ENCODE data around the gene ZNF217.
"Not testable (repeated sequence)": the region's sequence is repeated elsewhere in the genome, so short reads cannot be mapped to it uniquely, and the experiment has no call there.

ZNF217 gene

GRCh38 chr20:53621482-53622246 lies 28.0 kb upstream of the ZNF217 start:
- DNase-seq (ENCODE audit: extremely low spot score) = no peak
- no peak for TF ChIP-seq CTCF (IDR thresholded peaks at IDR 0.05; ENCODE audit: control extremely low read depth, extremely low read depth, low read depth, missing control alignments)
- ChIA-PET POLR2A (interaction anchor here (1.2 kb wide), 1 partner anchor 10 kb away, joined by 3 read pairs; no protein-coding TSS in a partner anchor), CTCF (interaction anchor here (0.7 to 4.8 kb wide), 9 partner anchors 10 to 318 kb away, joined by 3 to 30 read pairs (median 4); no protein-coding TSS in a partner anchor)

GRCh38 chr20:53618490-53619000 lies 24.9 kb upstream of the ZNF217 start:
- POLR2A ChIA-PET; DNase-seq (ENCODE audit: extremely low spot score): not testable (repeated sequence)
- CTCF ChIA-PET = interaction anchor here (1.3 kb wide), 1 partner anchor 24 kb away, joined by 4 read pairs; no protein-coding TSS in a partner anchor

- no peak for TF ChIP-seq CTCF (IDR thresholded peaks at IDR 0.05; ENCODE audit: control extremely low read depth, extremely low read depth, low read depth, missing control alignments)
- no peak for DNase-seq (ENCODE audit: extremely low spot score)
- ChIA-PET CTCF (interaction anchor here (1.3 kb wide), 1 partner anchor 24 kb away, joined by 4 read pairs; no protein-coding TSS in a partner anchor), POLR2A (no interaction called here)
These were observed 24.3 kb upstream of the ZNF217 start for GRCh38 chr20:53617791-53618489.

- CTCF ChIA-PET = interaction anchor here (1.0 to 1.5 kb wide), 4 partner anchors 18 to 254 kb away, joined by 3 read pairs; no protein-coding TSS in a partner anchor
These were observed 22.9 kb upstream of the ZNF217 start for GRCh38 chr20:53616489-53616888.

GRCh38 chr20:53613748-53614147 lies 20.1 kb upstream of the ZNF217 start:
- ChIA-PET POLR2A (no interaction called here), CTCF (interaction anchor here (1.0 to 5.1 kb wide), 3 partner anchors 8 to 15 kb away, joined by 3 to 30 read pairs (median 5); no protein-coding TSS in a partner anchor)
- DNase-seq (ENCODE audit: extremely low spot score) = no peak

More at GRCh38 chr20:53616489-53616888, 22.9 kb upstream of the ZNF217 start:
- DNase-seq (ENCODE audit: extremely low spot score); POLR2A ChIA-PET: not testable (repeated sequence)

DNA sequence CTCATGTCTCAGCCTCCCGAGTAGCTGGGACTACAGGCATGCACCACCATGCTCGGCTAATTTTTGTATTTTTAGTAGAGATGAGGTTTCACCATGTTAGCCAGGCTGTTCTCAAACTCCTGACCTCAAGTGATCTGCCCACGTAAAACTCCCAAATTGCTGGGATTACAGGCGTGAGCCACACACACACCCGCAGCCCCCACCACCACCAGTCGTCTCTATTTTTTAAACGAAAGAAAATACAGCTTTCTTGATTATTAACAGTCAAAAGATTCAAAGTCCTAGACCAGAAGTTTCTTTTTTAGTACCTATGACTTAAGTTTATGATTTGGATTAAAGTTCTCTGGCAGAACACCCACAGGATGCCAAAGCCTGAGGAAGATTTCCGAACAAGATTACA lies 18.6 kb upstream of the ZNF217 start:
- DNase-seq (ENCODE audit: extremely low spot score); POLR2A ChIA-PET: not testable (repeated sequence)
- CTCF ChIA-PET = interaction anchor here (1.4 to 5.1 kb wide), 2 partner anchors 9 to 258 kb away, joined by 4 to 30 read pairs; no protein-coding TSS in a partner anchor

More at GRCh38 chr20:53613748-53614147, 20.1 kb upstream of the ZNF217 start:
- no peak for TF ChIP-seq CTCF (IDR thresholded peaks at IDR 0.05; ENCODE audit: control extremely low read depth, extremely low read depth, low read depth, missing control alignments)

DNA sequence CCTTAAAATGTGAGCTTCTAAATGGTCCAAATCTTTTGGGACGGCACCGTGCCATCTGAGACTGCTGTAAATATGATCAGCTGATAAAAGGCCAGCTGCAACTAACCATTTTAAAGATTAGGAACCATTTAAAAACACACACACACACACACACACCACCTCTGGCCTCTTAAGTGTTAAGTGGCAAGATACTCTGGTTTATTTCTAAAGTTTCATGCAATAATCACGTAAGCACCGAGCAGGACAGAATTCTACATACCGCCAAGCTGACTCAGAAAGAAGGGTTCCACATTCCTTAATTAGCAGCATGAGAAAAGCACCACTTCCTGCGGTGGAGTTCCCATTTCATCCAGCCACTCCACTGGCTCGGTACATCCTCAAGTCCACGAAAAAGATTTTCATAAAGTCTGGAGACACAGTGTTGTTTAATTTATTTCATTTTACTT lies 17.8 kb upstream of the ZNF217 start:
- no peak for DNase-seq (ENCODE audit: extremely low spot score)
- ChIA-PET POLR2A (interaction anchor here (0.8 to 1.1 kb wide), 2 partner anchors 11 to 295 kb away, joined by 3 read pairs; no protein-coding TSS in a partner anchor), CTCF (interaction anchor here (1.4 to 5.1 kb wide), 3 partner anchors 10 to 259 kb away, joined by 4 to 30 read pairs (median 7); partner anchors contain the start of gene ZNF217)
- no peak for TF ChIP-seq CTCF (IDR thresholded peaks at IDR 0.05; ENCODE audit: control extremely low read depth, extremely low read depth, low read depth, missing control alignments)
